ENCODE measurements around the gene CD163. TPM values are rescaled to one million over a fixed set of nuclear protein-coding genes. Genes with fewer than 3 reads are reported as not detected.
"Not testable (repeated sequence)": the region's sequence is repeated elsewhere in the genome, so short reads cannot be mapped to it uniquely, and the experiment has no call there.

CD163 gene
- polyA plus RNA-seq, 1 donor, result 10.4 TPM

DNA sequence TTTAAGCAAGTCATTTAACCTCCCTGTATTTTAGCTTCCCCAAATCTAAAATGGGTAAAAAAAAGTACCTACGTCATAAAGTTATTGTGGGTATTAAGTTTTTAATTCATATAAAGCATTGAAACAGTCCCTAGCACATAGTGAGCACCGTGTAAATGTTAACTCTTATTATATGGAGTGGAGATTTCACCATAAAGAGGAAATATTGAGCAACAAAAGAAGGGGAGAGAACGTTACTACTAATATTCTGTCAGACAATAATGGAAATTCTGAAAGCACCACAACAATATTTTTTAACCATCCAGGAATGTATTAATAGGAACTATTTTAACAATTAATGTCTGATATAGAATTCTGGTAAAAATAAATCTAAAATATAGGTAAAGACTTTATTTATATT, 51.8 kb downstream of the CD163 start:
- Histone ChIP-seq H3K36me3 (ENCODE audit: control insufficient read depth, insufficient read depth, low read length) (no peaks in the 10 kb centered on the region), H3K27ac (ENCODE audit: low read length) (no peak overlapping the region), H3K4me1 (ENCODE audit: control insufficient read depth, insufficient read depth, low read length) (no peaks in the 10 kb centered on the region), H3K4me3 (ENCODE audit: low read length) (no peak overlapping the region), H3K27me3 (ENCODE audit: control insufficient read depth, insufficient read depth, low read length) (no peaks in the 10 kb centered on the region), H3K9me3 (ENCODE audit: control insufficient read depth, low read depth, low read length) (no peaks in the 10 kb centered on the region)
- DNase-seq, result no peak
- WGBS (ENCODE audit: insufficient coverage, low lambda C conversion rate), result 100% methylated on average over 1 of the region's 3 CpGs

DNA sequence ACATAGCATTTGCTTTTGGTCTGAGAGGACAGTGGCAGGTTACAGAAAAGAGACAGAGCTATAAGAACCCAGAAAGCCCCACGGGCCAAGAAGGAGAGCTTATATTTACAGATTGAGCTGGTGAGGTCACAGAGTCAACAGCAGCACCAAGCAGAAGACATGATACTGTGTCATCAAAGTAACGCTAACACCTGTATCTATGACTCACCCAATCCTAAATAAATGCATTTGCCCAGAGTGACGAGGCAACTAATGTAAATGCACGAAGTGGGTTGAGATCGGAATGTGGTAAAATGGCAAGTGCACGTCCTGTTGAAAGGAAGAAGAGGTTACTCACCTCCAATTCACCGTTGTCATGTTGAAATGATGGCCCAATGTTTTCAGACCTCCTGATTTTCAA, 52.9 kb downstream of the CD163 start:
- H3K4me3 ChIP-seq (ENCODE audit: low read length), result no peak overlapping the region
- H3K27me3 ChIP-seq (ENCODE audit: control insufficient read depth, insufficient read depth, low read length), result no peaks in the 10 kb centered on the region
- no peak overlapping the region for H3K27ac ChIP-seq (ENCODE audit: low read length)
- 80% methylated on average over 1 of the region's 7 CpGs for WGBS (ENCODE audit: insufficient coverage, low lambda C conversion rate)
- H3K9me3 ChIP-seq (ENCODE audit: control insufficient read depth, low read depth, low read length), result no peaks in the 10 kb centered on the region
- H3K36me3 ChIP-seq (ENCODE audit: control insufficient read depth, insufficient read depth, low read length), result no peaks in the 10 kb centered on the region
- no peaks in the 10 kb centered on the region for H3K4me1 ChIP-seq (ENCODE audit: control insufficient read depth, insufficient read depth, low read length)
- DNase-seq, result no peak

DNA sequence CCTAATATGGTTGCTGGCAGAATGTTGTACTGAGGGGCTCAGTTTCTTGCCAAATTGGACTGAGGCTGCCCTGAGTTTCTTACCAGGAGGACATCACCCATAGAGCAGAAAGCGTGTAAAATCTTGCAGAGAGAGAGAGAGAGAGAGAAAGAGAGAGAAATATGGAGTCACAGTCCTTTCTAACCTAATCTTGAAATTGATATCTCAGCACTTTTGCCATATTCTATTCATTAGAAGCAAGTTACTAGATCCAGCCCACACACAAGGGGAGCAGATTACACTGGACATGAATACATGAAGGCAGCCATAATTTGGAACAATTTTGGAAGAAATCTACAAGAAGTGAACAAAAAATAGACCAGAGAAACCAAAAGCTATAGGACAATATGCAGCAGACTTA, 55.5 kb downstream of the CD163 start:
- Histone ChIP-seq H3K27me3 (ENCODE audit: control insufficient read depth, insufficient read depth, low read length) (no peaks in the 10 kb centered on the region), H3K27ac (ENCODE audit: low read length) (no peak overlapping the region), H3K4me3 (ENCODE audit: low read length) (no peak overlapping the region), H3K4me1 (ENCODE audit: control insufficient read depth, insufficient read depth, low read length) (no peaks in the 10 kb centered on the region), H3K9me3 (ENCODE audit: control insufficient read depth, low read depth, low read length) (no peaks in the 10 kb centered on the region), H3K36me3 (ENCODE audit: control insufficient read depth, insufficient read depth, low read length) (no peaks in the 10 kb centered on the region)
- 100% methylated on average over 1 of the region's 1 CpG for WGBS (ENCODE audit: insufficient coverage, low lambda C conversion rate)
- no peak for DNase-seq

DNA sequence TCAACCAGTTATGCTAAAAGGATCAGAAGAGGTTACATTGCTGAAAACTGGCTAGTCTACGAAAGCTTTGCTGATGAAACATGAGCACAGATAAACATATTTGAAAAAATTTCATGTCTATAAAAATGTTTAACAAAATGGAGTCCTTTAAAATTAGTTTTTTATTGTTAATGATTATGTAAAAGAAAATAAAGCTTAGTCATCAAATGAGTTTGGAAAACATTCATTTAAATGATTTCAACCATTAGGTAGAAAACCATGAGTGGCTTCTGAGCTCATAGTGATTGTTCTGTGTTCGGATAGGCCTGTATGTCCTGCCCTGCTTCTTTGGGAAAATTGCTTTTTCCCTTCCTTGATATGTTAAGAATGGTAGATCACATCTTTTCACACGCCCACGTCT, 59.0 kb downstream of the CD163 start:
- Histone ChIP-seq H3K27ac (ENCODE audit: low read length) (no peak overlapping the region), H3K9me3 (ENCODE audit: control insufficient read depth, low read depth, low read length) (no peaks in the 10 kb centered on the region), H3K27me3 (ENCODE audit: control insufficient read depth, insufficient read depth, low read length) (peaks cover 6% of the 10 kb centered on the region), H3K36me3 (ENCODE audit: control insufficient read depth, insufficient read depth, low read length) (no peaks in the 10 kb centered on the region), H3K4me1 (ENCODE audit: control insufficient read depth, insufficient read depth, low read length) (no peaks in the 10 kb centered on the region), H3K4me3 (ENCODE audit: low read length) (no peak overlapping the region)
- DNase-seq, result no peak
- 75% methylated on average over 1 of the region's 4 CpGs for WGBS (ENCODE audit: insufficient coverage, low lambda C conversion rate)

DNA sequence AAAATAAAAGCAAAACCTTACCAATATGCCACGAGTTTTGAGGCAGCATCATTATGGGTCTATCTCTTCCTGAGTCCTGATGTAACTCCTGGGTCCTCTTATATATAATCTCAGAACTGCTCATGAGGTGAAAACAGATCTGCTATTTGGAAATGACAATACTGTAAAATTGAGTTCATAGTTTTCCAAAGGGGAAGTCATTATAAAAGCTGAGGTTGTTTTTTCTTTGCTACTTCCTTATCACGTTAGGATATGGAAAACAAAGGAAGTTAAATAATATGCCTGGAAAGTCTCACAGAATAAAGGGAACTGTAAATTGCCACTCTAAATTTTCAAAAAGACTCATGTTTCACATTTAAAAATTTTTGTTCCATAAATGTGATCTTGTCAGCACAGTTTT, 59.5 kb downstream of the CD163 start, which contains the start of gene CD163L1:
Gene CD163L1 (minus strand): TSS at position 78 of the 400 bp plus-strand sequence. CDS start 26 bp downstream, at position 52.
- 0% methylated on average over 1 of the region's 2 CpGs for WGBS (ENCODE audit: insufficient coverage, low lambda C conversion rate)
- no peak for DNase-seq

DNA sequence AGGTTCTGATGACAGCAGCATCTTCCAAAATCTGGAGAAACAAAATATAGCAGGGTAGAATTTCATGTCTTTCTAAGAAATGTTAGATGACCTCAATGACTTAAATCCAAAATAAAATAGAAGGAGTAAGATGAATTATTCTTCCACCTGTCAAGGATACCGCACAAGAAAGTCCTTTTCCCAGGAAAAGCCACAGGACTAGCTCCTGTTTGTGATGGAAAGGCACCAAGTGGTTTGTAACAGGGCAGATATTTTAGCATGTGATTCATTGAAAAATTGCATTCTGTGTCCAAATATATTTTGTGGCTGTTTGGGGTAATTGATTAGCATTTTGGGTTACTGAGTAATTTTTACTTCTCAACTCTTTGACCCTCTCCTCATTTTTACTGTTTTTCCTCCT, 62.4 kb downstream of the CD163 start:
- H3K9me3 ChIP-seq (ENCODE audit: control insufficient read depth, low read depth, low read length), result no peaks in the 10 kb centered on the region
- DNase-seq, result no peak
- peaks cover 9% of the 10 kb centered on the region for H3K27me3 ChIP-seq (ENCODE audit: control insufficient read depth, insufficient read depth, low read length)
- H3K27ac ChIP-seq (ENCODE audit: low read length), result no peak overlapping the region
- no peak overlapping the region for H3K4me3 ChIP-seq (ENCODE audit: low read length)
- no peaks in the 10 kb centered on the region for H3K36me3 ChIP-seq (ENCODE audit: control insufficient read depth, insufficient read depth, low read length)
- H3K4me1 ChIP-seq (ENCODE audit: control insufficient read depth, insufficient read depth, low read length), result no peaks in the 10 kb centered on the region
- WGBS (ENCODE audit: insufficient coverage, low lambda C conversion rate), result no CpG with 5 or more reads among the region's 1 CpG

More for the DNA sequence above, 59.5 kb downstream of the CD163 start, which contains the start of gene CD163L1:
- Histone ChIP-seq H3K4me3 (ENCODE audit: low read length) (peak within 1 kb of the TSS; percentile 4), H3K4me1 (ENCODE audit: control insufficient read depth, insufficient read depth, low read length) (no peaks in the 10 kb centered on the region), H3K9me3 (ENCODE audit: control insufficient read depth, low read depth, low read length) (no peaks in the 10 kb centered on the region), H3K36me3 (ENCODE audit: control insufficient read depth, insufficient read depth, low read length) (no peaks in the 10 kb centered on the region), H3K27me3 (ENCODE audit: control insufficient read depth, insufficient read depth, low read length) (peaks cover 6% of the 10 kb centered on the region), H3K27ac (ENCODE audit: low read length) (no peak within 1 kb of the TSS)

DNA sequence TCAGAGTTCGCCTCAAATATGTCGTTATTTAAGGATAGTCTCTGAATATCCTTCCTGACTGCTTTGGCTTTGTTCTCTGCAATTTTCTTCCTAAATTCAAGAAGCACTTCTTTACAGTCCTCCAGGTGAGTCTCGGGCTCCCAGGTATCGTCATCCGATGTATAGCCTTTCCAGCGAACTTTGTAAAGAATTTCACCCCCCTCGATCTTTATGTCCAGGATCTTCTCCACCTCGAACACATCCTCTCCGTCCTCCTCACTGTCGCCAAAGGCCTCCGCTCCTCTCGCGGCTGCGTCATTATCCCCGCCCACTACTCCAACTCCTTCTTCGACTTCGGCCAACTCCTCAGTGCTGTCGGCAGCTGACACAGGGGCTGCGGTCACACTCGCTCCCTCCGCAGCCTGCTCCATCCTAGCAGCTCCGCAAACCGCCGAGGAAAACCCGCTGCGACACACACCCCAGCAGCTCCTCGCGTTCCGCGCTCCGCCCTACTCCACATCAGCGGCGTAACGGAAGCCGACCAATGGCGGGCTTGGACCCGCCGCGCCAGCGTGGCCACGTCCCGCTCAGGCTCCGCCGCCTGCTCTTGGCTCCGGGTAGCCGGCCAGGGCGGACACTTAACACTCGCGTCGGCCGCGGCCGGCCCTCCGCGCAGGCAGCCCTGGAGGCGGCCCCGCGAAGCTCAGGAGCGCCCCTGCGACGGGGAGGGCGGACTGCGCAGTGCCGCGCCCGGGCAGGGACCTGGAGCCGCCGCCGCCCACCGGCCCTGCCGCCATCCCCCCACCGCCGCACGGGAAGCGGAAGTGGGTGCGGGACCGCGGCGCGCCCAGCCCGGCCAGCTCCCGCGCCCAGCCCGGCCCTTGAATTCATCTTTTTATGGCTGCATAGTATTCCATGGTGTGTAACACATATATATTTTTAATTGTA, 63.7 kb downstream of the CD163 start:
- Histone ChIP-seq H3K27me3 (ENCODE audit: control insufficient read depth, insufficient read depth, low read length) (peaks cover 9% of the 10 kb centered on the region), H3K4me3 (ENCODE audit: low read length) (peak overlapping the region; percentile 16), H3K36me3 (ENCODE audit: control insufficient read depth, insufficient read depth, low read length) (no peaks in the 10 kb centered on the region), H3K4me1 (ENCODE audit: control insufficient read depth, insufficient read depth, low read length) (no peaks in the 10 kb centered on the region), H3K9me3 (ENCODE audit: control insufficient read depth, low read depth, low read length) (no peaks in the 10 kb centered on the region), H3K27ac (ENCODE audit: low read length) (no peak overlapping the region)
- DNase-seq, result peak; percentile 22 to 37
- 55% methylated on average over 6 of the region's 84 CpGs for WGBS (ENCODE audit: insufficient coverage, low lambda C conversion rate)

DNA sequence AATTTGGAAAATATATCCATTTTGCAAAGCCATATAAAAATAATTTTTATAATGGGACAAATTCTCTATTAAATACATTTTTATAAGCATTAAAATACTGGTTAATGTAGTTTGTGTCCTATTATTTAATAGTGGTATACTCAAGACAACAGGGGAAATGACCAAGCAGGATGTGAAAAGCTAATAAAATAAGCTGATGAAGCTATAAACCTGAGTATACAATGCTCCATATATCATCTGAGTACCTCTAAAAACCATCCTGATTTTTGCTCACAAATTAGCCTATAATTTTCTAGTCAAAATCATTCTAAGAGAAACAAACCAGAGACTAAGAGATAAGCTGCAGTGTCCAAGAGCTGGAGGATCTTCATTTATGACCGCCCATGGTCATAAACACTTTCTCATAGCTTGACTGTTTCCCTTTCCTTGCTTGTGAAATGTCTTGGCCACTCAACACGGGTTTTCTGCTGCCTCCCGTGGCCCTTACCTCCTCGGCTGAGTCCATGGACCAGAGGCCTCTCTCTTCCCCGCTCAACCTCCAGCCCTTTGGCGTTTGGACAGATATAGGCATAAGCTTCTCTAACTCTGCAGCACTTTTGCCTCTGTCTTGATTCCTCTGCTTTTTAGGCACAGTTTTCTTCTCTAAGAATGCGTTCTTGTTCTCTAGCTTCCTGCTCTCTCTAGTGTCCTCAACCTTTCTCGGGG, 65.1 kb downstream of the CD163 start:
- H3K4me1 ChIP-seq (ENCODE audit: control insufficient read depth, insufficient read depth, low read length); H3K9me3 ChIP-seq (ENCODE audit: control insufficient read depth, low read depth, low read length); H3K27me3 ChIP-seq (ENCODE audit: control insufficient read depth, insufficient read depth, low read length); H3K4me3 ChIP-seq (ENCODE audit: low read length); H3K36me3 ChIP-seq (ENCODE audit: control insufficient read depth, insufficient read depth, low read length); H3K27ac ChIP-seq (ENCODE audit: low read length); DNase-seq: not testable (repeated sequence)
- WGBS (ENCODE audit: insufficient coverage, low lambda C conversion rate), result 93% methylated on average over 3 of the region's 8 CpGs

DNA sequence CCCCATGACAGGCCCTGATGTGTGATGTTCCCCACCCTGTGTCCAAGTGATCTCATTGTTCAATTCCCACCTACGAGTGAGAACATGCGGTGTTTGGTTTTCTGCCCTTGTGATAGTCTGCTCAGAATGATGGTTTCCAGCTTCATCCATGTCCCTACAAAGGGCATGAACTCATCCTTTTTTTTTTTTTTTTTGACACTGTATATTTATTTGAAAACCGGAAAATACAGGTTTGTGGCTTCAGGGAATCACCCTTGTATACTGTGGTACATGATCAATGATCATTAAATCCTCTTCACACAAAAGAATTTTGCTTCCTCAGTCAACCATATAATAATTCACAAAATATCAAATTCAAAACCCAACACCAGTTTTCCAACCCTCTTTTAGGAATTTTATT, 66.1 kb downstream of the CD163 start:
- DNase-seq; H3K4me3 ChIP-seq (ENCODE audit: low read length); H3K4me1 ChIP-seq (ENCODE audit: control insufficient read depth, insufficient read depth, low read length); H3K9me3 ChIP-seq (ENCODE audit: control insufficient read depth, low read depth, low read length); H3K27ac ChIP-seq (ENCODE audit: low read length); H3K36me3 ChIP-seq (ENCODE audit: control insufficient read depth, insufficient read depth, low read length): not testable (repeated sequence)
- H3K27me3 ChIP-seq (ENCODE audit: control insufficient read depth, insufficient read depth, low read length), result peaks cover 13% of the 10 kb centered on the region
- WGBS (ENCODE audit: insufficient coverage, low lambda C conversion rate), result no CpG with 5 or more reads among the region's 3 CpGs

DNA sequence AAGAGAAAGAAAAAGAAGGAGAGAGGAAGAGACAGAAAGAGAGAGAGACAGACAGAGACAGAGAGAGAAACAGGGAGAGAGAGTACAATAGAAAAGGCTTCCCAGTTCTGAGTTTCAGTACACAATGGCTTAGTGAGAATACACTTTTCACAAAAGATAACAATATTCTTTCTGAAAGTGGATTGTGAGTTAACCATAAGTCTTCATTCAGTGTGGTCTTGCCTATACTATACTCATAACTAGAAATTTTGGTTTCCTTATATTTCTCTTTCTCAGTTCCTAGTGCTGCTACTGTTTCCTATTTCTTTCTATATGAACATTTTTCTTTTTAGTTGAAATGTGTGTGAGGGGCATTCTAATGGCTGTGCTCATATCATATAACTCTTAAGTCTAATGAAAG, 68.9 kb downstream of the CD163 start:
- DNase-seq, result no peak
- no peaks in the 10 kb centered on the region for H3K36me3 ChIP-seq (ENCODE audit: control insufficient read depth, insufficient read depth, low read length)
- no peaks in the 10 kb centered on the region for H3K9me3 ChIP-seq (ENCODE audit: control insufficient read depth, low read depth, low read length)
- no peak overlapping the region for H3K27ac ChIP-seq (ENCODE audit: low read length)
- H3K4me3 ChIP-seq (ENCODE audit: low read length), result no peak overlapping the region
- H3K27me3 ChIP-seq (ENCODE audit: control insufficient read depth, insufficient read depth, low read length), result peaks cover 7% of the 10 kb centered on the region
- H3K4me1 ChIP-seq (ENCODE audit: control insufficient read depth, insufficient read depth, low read length), result no peaks in the 10 kb centered on the region

Measured in large intestine (tissue), 3 donors.